Kidney (tissue), 14 donors: Measurements from ENCODE around the gene ENTPD2. TPM values are rescaled to one million over a fixed set of nuclear protein-coding genes. Genes with fewer than 3 reads are reported as not detected.

Source experiments
- DNase-seq, 5 donors: peaks; one replicate each; pipeline ENCODE4 v3.0.0-alpha.2; 2013 to 2020
- FAIRE-seq: peaks from 2 replicates; lab custom pipeline; 2012; peaks lifted over from hg19 to GRCh38; lab: Jason Lieb, UNC
- H3K27ac ChIP-seq, 2 donors: one replicate each; pipeline ENCODE4 v1.7.0; 2013; ENCODE audit warnings: low read depth in 2 of 2, low read length in 2 of 2, inconsistent platforms in 1 of 2
- H3K27me3 ChIP-seq: one replicate; pipeline ENCODE4 v1.7.1; 2013; ENCODE audit warnings: low read length, inconsistent platforms; ENCODE audit not compliant: control insufficient read depth, insufficient read depth
- H3K36me3 ChIP-seq, 3 donors: one replicate each; pipeline versions ENCODE4 v1.7.0 to v1.7.1; 2013; ENCODE audit warnings: low read length in 3 of 3, control low read depth in 1 of 3, inconsistent platforms in 1 of 3; ENCODE audit not compliant: insufficient read depth in 3 of 3, control insufficient read depth in 2 of 3
- H3K4me1 ChIP-seq, 3 donors: one replicate each; pipeline versions ENCODE4 v1.7.0 to v1.7.1; 2013; ENCODE audit warnings: low read length in 3 of 3, inconsistent platforms in 1 of 3, low read depth in 1 of 3; ENCODE audit not compliant: control insufficient read depth in 2 of 3, insufficient read depth in 2 of 3
- H3K4me3 ChIP-seq, 3 donors: one replicate each; pipeline versions ENCODE4 v1.7.0 to v1.8.1; 2013; ENCODE audit warnings: low read length in 3 of 3, control low read depth in 1 of 3, inconsistent platforms in 1 of 3
- H3K9ac ChIP-seq, 3 donors: one replicate each; pipeline versions ENCODE4 v1.7.0 to v1.7.1; 2013; ENCODE audit warnings: low read length in 3 of 3, control low read depth in 1 of 3, inconsistent platforms in 1 of 3
- H3K9me3 ChIP-seq, 3 donors: one replicate each; pipeline versions ENCODE4 v1.7.0 to v1.7.1; 2013; ENCODE audit warnings: low read length in 3 of 3, control low read depth in 1 of 3, inconsistent platforms in 1 of 3; ENCODE audit not compliant: control insufficient read depth in 2 of 3, insufficient read depth in 1 of 3
- intact Hi-C: fragments of 100-400 bp; cut with DNase I; formaldehyde crosslinking; loops from one replicate; pipeline ENCODE4 v1.11.1; 2022
- polyA plus RNA-seq: library from polyadenylated mRNA; stranded (reverse); fragments of 350-450 nt; fragmentation: Illumina TruSeq; extraction: RNeasy Lipid Tissue Mini Kit (QIAGEN cat#74804); gene quantifications from one replicate; pipeline ENCODE4 v1.2.3, GENCODE V29; 2014; ENCODE audit warnings: low read depth, low replicate concordance; ENCODE audit not compliant: insufficient read depth
- total RNA-seq: library from RNA; stranded (reverse); fragmentation: NEBNext Ultra II Directional; extraction: Animal tissue kit (Norgen Biotek cat#: 25700); gene quantifications from one replicate; pipeline ENCODE4 v1.2.1, GENCODE V29; 2021
- TF ChIP-seq, protein P1 (sequence below): IDR thresholded peaks from 3 replicates; pipeline ENCODE4 v1.5.1; 2012; ENCODE audit warnings: mild to moderate bottlenecking, moderate library complexity, borderline replicate concordance; ENCODE audit not compliant: insufficient read depth; ENCODE audit errors: extremely low read depth
- donor health status: control.
- donor health status: control.
- donor health status: control.
- donor health status: control.
- donor health status: control.
- donor health status: DM: yes; HTN: yes; CAD: no.
- donor health status: Normal renal cell carcinoma (clear cell type).

ENTPD2 gene
- total and polyA plus RNA-seq, 2 donors from 2014 or later: 5.5 to 9.3 TPM

DNA sequence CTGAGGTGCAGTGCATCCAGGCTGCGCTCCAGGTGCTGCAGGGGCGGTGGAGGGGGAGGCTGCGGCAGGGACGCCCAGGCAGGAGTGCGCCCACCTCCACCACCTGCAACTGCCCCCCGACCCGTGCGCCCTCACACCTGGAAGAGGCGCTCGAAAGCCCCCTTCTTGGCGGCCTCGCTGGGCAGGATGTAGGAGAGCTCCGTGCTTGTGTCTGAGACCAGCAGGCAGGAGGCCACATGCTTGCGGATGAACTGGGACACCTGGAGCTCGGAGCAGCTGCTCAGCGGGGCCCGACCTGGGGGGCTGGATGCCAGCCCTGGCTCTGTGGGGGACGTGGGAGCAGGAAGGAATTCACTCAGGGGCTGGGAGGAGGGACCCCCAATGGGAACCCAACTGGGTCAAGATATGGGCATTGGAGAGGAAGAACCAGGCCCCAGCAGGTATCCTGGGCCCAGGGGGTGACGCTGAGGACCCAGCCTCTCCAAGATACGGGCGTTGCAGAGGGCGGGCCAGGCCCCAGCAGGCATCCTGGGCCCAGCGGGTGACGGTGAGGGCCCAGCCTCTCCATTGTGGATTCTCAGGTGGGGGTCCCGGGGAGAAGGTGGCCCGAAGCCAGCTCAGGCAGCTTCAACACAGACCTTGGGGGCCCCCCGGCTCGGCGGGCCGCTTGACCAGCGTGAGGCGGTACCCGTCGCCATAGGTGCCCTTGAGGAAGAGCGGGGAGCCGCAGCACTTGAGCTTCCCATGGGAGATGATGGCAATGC lies 38.9 kb downstream of the ENTPD2 start:
- Histone ChIP-seq H3K9me3 (no peaks in the 10 kb centered on the region), H3K27ac (no peak overlapping the region), H3K36me3 (peaks cover 0 to 8% (median 0%) of the 10 kb centered on the region in 3 donors), H3K9ac (no peak overlapping the region), H3K4me3 (no peak overlapping the region), H3K27me3 (no peaks in the 10 kb centered on the region), H3K4me1 (no peaks in the 10 kb centered on the region)
- intact Hi-C loops: no loop called here
- no peak for DNase-seq
- FAIRE-seq: no peak
- TF ChIP-seq, protein P1, sequence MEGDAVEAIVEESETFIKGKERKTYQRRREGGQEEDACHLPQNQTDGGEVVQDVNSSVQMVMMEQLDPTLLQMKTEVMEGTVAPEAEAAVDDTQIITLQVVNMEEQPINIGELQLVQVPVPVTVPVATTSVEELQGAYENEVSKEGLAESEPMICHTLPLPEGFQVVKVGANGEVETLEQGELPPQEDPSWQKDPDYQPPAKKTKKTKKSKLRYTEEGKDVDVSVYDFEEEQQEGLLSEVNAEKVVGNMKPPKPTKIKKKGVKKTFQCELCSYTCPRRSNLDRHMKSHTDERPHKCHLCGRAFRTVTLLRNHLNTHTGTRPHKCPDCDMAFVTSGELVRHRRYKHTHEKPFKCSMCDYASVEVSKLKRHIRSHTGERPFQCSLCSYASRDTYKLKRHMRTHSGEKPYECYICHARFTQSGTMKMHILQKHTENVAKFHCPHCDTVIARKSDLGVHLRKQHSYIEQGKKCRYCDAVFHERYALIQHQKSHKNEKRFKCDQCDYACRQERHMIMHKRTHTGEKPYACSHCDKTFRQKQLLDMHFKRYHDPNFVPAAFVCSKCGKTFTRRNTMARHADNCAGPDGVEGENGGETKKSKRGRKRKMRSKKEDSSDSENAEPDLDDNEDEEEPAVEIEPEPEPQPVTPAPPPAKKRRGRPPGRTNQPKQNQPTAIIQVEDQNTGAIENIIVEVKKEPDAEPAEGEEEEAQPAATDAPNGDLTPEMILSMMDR: no peak

DNA sequence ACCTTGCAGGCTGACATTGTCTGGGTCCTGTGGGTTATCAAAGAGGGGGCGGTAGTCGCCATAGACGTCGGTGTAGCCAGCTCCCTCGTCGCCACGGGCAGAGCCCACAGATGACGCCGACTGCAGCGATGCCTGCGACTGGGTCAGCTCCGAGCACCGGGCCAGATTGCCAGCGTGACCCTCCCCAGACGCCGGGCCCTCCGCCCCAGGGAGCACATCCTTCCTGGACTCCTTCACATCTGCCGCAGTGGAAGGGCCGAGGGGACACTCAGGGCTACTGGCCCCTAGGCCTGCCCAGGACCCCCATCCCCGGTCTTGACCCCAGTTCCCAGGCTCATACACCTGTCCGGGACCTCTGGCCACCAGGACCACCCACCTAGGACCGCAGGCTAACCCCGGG lies 39.7 kb downstream of the ENTPD2 start:
- no peaks in the 10 kb centered on the region for H3K9me3 ChIP-seq
- no peak overlapping the region for H3K4me3 ChIP-seq
- H3K9ac ChIP-seq: no peak overlapping the region
- no peak overlapping the region for H3K27ac ChIP-seq
- H3K4me1 ChIP-seq: no peaks in the 10 kb centered on the region
- TF ChIP-seq, protein P1: no peak
- FAIRE-seq (no peak), DNase-seq (no peak)
- intact Hi-C loops: no loop called here
- H3K36me3 ChIP-seq: peaks cover 0 to 8% (median 0%) of the 10 kb centered on the region in 3 donors
- H3K27me3 ChIP-seq: no peaks in the 10 kb centered on the region

DNA sequence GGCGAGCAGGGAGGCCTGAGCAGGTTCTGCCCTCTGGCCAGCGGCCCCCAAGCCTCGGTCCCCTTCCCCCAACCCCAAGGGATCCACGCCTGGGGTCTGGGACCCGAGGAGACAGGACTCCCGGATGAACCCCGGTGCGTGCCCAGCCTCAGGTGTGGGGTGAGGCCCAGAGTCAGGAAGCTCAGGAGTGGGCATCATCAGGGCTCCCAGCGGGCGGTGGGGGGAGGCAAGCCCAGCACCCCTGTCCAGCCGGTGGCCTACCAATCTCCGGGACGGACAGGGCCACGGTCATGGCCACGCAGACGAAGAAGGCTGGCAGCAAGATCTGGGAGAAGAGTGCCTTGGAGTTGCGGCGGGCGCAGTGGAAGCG lies 40.3 kb downstream of the ENTPD2 start:
- H3K4me1 ChIP-seq: no peaks in the 10 kb centered on the region
- peaks cover 0 to 8% (median 0%) of the 10 kb centered on the region in 3 donors for H3K36me3 ChIP-seq
- H3K4me3 ChIP-seq: no peak overlapping the region
- DNase-seq: no peak
- no peak for FAIRE-seq
- no peak overlapping the region for H3K9ac ChIP-seq
- no peak overlapping the region for H3K27ac ChIP-seq
- intact Hi-C loops: no loop called here
- H3K9me3 ChIP-seq: no peaks in the 10 kb centered on the region
- TF ChIP-seq, protein P1: no peak
- no peaks in the 10 kb centered on the region for H3K27me3 ChIP-seq
